GOT3 (cell line): ENCODE measurements around the gene MAP2K2.

ENCODE experiments used
- DNase-seq: peaks from one replicate; lab custom pipeline; 2025; ENCODE audit warnings: mixed read lengths; lab: John Stamatoyannopoulos, UW

The MAP2K2 gene

GRCh38 chr19:4060621-4061177, 63.2 kb downstream of the MAP2K2 start:
- DNase-seq: no peak

GRCh38 chr19:4059891-4060620, 63.9 kb downstream of the MAP2K2 start:
- no peak for DNase-seq

GRCh38 chr19:4059453-4059871, 64.5 kb downstream of the MAP2K2 start:
- DNase-seq: no peak

- DNase-seq: no peak
These were observed 65.0 kb downstream of the MAP2K2 start for GRCh38 chr19:4058693-4059452.

GRCh38 chr19:4057931-4058692, 65.8 kb downstream of the MAP2K2 start:
- DNase-seq: no peak

- no peak for DNase-seq
These were observed 68.7 kb downstream of the MAP2K2 start for GRCh38 chr19:4055209-4055552.

DNA sequence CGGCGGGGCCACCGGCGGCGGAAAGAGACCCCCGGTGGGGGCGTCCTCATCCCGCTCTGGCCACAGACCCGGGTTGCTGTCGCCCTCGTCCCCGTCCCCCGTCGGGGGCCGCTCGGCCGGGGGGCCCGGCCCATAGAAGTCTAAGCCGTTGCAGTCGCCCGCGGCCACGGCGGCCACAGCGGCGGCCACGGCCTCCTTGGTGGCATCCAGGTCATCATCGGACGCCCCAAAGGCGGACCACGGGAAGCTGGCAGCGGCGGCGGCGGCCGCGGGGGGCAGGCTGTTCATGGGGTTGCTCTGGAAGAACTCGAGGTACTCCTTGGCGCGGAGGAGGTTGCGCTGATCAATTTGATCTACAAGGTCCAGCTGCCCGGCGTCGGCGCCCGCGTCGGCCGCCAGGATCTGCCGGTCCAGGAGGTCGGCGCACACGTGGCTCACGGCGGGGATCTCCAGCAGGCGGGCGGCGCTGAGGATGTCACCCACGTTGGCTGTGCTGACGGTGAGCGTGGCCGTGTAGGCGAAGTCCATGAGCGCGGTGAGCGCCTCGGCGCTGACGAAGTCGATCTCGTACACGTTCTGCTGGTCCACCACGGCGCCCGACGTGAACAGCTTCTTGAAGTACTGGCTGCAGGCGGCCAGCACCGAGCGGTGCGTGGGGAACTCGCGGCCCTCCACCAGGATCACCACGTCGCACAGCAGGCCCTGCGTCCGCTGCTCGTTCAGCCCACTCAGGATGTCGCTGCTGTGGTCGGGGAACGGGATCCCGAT, 69.3 kb downstream of the MAP2K2 start:
- no peak for DNase-seq

GRCh38 chr19:4053423-4054324, 70.2 kb downstream of the MAP2K2 start:
- DNase-seq: no peak

GRCh38 chr19:4052993-4053422, 70.9 kb downstream of the MAP2K2 start:
- no peak for DNase-seq

DNA sequence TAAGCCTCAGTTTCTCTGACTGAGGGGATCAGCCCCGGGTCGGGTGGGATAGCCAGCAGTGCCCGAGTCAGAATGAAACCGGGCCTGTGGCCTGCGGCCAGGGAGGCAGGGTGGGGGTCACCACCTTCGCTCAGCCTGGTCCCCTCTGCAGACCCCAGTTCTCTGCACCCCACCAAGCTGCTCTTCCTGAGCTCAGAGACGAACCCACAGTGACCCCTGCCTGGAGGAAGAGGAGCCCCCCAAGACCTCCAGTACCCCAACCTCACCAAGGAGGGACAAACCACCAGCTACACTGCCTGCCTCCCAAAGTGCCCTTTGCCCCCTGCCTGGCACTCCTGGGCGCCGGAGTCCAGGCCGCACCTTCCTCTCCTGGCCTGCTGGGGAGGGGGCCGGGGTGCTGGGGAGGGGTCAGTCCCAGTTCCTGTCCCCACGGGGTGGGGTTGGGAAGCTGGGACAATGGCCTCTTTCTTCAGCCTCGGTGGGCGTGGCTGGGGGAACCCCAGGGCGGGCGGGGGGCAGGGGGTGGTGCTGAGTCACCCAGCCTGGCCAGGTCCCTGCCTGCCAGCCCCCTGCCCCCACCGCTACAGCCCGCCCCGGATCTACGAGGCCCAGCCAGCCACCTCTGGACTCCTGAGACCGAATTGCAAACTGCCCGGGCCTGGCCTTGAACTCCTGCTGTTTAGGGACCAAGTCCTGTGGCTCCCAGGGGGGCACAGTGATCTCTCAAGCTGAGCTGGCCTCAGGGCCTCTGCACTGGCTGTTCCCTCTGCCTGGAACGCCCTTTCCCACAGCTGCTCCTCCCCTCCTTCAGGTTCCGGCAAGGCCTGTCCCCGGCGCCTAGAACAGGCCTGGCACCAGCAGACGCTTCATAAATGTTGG, 71.6 kb downstream of the MAP2K2 start:
- DNase-seq: no peak

- DNase-seq: no peak
These were observed 72.5 kb downstream of the MAP2K2 start for GRCh38 chr19:4051175-4052101.

- no peak for DNase-seq
These were observed 74.5 kb downstream of the MAP2K2 start for GRCh38 chr19:4049432-4049831.

GRCh38 chr19:4046946-4047683, 76.8 kb downstream of the MAP2K2 start:
- no peak for DNase-seq

- DNase-seq: no peak
These were observed 77.6 kb downstream of the MAP2K2 start for GRCh38 chr19:4046362-4046691.

DNA sequence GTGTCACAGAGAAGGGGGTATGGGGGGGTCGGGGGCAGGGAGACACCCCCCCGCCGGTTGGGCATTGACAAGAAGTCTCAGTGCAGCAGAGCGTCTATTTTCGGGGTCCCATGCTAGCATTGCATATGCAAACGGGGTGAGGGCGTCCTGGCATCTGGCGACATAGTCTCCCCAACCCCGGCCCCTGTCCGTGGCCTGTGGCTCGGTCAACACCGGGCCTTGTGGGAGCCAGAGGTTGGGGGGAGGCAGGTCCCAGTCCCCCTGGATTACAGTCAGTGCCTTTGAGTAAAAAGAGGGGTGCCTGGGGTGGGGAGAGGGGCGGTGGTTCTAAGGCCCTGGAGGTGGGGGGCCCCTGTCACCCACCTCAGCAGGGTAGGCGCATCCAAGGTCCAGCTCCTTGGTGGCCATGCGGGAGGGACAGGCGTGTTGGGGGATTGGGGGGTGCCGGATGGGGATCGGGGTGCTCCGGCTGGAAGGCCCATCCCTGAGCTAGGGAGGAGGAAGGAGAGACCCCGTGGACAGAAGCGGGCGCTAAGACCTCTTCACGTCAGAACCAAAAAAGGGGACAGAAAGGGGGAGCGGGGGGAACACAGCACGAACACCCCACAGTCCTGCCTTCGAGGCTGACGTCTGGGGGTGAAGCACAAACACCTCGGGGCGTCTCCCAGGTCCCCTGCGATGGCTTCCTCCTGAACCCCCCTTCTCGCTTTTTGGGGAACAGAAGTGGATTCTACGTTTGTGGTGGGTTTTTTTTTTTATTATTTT, 78.1 kb downstream of the MAP2K2 start:
- DNase-seq: no peak

DNA sequence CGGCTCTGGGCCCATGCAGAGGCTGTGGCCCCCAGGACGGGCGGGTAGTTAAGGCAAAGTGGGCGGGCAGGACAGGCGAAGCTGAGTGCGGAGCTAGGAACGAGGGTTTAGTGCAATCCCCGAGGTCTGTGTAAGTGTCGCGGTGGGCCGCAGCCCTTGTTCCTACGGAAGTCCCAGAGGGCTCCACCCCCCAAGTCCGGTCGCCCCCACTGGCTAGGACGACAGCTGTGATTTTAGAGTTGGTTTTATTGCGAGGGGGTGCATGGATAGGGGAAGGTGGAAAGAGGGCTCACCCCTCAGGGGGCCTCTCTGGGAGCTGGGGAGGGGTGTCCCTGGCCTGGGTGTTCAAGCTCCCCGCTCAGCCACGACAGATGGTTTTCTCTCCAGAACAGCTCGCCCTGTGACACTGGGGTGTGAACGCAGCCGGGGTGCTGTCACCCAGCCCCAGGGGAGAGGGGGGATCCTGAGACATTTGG, 78.9 kb downstream of the MAP2K2 start:
- DNase-seq: no peak
